GM19455 (cell line): ENCODE data around the gene SIPA1L2.

ENCODE experiments used
- ATAC-seq: cut with Tn5 transposase; IDR thresholded peaks from one replicate; pipeline ENCODE4 v1.9.1; 2021; ENCODE audit not compliant: unreplicated experiment

SIPA1L2 gene, protein sequence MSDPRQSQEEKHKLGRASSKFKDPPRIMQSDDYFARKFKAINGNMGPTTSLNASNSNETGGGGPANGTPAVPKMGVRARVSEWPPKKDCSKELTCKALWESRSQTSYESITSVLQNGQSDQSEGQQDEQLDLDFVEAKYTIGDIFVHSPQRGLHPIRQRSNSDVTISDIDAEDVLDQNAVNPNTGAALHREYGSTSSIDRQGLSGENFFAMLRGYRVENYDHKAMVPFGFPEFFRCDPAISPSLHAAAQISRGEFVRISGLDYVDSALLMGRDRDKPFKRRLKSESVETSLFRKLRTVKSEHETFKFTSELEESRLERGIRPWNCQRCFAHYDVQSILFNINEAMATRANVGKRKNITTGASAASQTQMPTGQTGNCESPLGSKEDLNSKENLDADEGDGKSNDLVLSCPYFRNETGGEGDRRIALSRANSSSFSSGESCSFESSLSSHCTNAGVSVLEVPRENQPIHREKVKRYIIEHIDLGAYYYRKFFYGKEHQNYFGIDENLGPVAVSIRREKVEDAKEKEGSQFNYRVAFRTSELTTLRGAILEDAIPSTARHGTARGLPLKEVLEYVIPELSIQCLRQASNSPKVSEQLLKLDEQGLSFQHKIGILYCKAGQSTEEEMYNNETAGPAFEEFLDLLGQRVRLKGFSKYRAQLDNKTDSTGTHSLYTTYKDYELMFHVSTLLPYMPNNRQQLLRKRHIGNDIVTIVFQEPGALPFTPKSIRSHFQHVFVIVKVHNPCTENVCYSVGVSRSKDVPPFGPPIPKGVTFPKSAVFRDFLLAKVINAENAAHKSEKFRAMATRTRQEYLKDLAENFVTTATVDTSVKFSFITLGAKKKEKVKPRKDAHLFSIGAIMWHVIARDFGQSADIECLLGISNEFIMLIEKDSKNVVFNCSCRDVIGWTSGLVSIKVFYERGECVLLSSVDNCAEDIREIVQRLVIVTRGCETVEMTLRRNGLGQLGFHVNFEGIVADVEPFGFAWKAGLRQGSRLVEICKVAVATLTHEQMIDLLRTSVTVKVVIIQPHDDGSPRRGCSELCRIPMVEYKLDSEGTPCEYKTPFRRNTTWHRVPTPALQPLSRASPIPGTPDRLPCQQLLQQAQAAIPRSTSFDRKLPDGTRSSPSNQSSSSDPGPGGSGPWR (N-terminal part only)

DNA sequence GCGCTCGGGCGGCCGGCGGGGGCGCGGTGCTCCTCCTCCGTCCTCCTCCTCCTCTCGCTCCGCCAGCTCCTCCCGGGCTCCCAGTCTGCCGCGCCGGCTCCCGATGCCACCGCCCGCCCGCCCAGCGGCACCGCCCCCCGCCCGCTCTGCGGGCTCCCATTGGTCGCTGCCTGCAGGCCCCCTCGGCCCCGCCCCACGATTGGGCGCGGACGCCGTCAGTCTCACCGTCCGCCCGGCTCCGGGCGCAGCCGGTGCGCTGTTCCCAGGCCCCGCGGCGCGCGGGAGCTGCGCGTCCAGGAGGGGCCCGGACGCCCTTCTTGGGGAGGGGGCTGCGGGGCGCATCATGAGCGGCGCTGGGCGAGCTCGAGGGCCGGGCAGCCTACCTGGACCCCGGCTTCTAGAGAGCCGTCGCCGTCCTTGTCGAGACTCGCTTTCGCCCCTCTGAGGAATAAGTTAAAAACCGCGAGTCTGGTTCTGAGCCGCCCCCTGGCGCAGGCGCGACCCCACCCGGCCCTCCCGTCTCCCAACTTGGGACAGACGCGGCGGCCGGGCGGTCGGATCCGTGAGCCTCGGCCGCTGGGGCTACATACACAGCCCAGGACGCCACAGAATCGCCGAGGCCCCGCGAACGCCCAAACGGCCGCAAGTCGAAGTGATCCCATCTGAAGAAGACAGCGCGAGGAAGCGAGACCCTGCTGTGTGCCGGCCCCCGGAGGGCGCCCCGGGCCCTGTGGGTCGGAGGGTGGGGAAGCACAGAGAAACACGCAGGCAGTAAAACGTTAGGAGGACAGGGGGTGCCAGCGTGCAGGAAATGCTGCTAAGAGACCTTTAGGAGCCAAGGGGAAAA is at the start of gene SIPA1L2:
Gene SIPA1L2 (minus strand): TSS at position 87 of the 847 bp plus-strand sequence. CDS start 114,794 bp downstream, outside the sequence.
- ATAC-seq, result peak; percentile 99

DNA sequence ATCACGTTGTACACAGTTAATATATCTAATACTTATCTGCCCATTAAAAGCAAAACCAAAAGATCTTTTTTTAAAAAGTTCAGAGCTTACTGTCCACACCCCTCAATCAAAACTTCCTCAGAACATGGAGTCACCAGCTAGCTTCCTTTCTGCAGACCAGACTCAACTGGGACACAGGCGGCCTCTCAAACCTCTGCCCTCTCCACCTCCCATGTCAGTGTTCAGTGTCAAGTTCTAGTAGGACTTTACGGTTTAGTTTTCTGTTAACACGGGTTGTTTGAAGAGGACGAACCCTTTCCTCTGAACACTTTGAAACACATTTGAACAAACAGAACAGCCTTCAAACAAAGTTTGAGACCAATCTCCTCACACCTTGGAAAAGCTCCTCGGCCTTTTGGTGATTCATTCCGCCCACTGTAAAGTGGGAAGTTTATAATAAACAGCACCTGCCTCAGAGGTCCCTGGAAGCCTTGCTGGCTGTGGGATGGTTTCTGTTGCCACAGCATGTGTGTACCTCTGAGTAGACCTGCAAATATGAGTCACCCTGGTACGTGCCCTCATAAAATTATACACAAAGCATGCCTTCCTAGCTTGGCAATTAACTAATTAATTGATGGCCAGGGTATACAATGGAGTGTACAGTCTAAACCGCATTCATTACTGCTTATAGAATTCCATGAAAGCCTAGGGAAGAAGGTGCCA is 48.4 kb upstream of the SIPA1L2 start:
- no peak for ATAC-seq

DNA sequence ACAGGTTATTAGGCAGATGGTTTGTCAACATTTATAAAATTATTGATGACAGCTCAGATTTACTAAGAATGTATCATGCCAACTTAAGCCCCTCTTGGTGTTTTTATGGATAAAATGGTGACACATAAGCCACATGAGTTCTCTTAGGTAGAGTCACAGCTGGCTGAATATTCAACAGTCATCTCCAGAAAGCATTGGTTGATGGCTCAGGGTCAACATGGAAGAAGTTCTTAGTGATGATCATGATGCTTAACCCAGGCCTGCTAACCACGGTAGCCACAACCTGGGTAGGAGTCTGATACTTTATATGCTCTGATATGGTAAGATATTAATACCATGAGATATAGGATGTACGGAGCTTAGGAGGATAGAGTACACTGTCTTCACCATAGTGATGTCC is 46.4 kb upstream of the SIPA1L2 start:
- ATAC-seq, result no peak

DNA sequence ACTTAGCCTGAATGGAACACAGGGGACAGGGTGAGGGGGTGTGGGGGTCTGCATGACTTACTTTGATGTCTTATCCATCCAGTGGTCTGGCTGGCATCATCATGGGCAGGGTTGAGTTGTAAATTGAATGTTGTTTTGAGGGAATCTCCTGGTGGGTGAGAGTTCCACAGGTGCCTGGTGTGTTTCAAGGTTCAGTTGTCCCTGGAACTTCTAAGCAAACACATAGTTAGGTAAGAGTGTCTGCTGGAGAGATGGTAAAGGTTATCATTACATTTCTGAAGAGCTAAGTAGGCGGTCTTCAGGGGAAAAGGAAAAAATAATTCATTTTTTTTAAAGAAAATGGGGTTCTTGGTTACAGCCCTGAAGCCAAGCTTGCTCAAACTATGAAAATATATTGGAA is 46.0 kb upstream of the SIPA1L2 start:
- ATAC-seq, result no peak

DNA sequence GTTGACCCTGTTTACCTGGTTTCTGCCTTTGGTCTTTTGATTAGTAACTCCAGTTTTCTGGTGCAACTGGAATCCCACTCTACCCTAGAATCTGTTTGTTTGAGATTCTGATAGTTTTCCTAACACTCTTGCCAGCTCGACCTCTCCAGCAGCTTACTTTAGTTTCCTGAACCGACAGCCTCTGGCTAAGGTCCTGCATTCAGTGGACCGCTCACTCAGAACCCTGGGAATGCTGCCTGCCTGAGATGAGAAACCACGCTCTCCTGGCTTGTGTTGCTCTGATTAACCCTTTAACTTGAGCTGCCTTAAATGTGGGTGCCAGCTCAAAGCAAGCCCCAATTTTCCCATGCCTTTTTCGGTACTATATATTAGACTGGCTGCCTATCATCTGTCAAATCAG is 45.3 kb upstream of the SIPA1L2 start:
- ATAC-seq, result no peak

DNA sequence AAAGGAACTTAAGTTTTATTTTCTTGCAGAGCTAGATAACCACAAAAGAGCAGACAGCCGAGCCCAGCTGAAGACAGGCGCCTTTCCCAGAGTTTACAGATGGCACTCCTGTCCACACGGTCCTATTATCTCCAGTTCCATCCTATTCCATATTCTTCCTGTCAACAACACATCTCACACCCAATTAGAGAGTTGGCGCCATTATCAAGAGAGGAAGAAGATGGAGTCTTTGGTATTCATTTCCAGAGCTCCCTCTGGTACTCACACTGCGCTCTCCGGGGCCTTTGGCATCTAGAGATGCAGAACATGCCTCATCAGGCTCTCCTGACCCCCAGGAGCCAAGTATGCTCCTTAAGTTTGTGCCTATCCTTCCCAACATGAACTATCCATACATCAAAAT is 43.3 kb upstream of the SIPA1L2 start:
- no peak for ATAC-seq

DNA sequence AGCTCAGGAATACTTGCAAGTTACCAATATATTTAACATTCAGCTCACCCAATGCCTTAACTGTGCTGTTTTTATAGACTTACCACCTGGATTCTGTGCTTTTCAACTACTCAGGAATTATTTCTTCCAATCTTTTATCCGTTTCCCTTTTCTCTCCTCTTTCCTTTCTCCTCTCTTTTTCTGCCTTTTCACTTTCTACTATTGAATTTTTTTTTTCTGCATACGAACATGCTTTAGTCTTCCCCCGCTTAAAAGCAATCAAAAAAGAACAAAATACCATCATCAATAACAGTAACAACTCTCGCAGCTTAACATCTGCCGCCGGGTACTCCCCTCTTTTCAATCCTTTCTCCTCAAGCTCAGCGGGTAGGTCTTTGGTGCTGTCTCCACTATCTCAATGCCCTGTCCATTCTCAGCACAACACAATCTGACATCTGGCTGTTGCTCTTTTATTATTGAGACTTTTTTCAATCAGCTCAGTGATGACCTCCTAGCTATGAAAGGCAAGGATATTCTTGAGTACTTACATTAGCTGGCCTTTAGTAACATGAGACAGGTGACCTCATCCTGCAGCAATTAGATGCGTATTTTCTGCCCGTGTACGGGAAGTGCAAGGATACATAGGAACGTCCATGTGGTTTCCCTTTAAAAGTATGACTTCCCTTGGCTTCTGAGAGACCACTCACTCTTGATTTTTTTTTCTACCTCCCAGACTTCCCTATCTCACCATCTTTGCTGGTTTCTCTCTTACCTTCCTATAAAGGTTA is 40.2 kb upstream of the SIPA1L2 start:
- ATAC-seq, result no peak

DNA sequence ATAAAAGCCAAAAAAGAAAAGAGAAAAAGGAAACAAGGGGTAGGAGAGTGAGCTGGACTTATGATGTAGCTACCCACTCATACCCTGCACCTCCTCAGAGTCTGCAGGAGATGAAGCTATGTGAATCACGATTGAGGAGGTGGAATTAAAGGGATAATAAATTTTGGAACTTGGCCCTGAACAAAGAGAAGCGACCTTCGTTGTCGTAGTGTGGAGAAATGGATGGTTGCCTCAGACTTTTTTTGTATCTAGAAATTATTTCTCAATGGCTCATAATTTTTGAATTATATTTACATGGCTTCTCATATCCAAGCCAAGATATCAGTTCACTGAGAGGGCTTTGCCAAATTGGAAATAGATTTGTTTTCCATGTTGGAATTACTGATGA is 37.8 kb upstream of the SIPA1L2 start:
- ATAC-seq, result no peak

DNA sequence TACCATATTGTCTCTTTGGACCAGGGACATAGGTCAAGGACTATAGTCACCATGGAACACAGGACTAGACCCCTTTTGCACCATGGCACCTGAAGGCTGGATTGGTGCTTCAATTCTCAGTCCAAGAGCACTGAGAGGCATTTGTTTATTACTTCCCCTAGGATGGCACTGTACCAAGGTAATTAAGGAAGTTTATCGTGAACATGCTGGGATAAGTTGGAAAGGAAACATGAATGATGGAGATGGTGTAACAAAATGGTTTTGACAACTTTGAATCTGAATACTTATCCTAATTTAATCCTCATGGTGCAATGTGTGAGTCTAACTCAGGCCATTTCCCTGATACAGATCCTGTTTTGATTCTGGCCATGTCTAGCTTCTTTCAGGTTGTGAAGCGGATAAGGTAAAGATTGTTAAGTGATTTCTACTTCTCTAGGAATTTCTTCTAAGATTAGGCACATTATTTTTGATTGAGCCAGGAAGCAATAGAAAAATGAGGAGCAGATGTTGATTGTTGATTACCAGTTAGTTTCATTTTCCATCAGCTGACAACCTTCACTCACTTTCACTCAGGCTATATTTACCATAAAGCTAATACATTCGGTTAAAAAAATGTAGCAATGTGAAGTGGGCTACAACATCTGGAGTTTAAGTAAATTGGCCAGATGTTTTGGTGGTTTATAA is 37.3 kb upstream of the SIPA1L2 start:
- ATAC-seq, result no peak

DNA sequence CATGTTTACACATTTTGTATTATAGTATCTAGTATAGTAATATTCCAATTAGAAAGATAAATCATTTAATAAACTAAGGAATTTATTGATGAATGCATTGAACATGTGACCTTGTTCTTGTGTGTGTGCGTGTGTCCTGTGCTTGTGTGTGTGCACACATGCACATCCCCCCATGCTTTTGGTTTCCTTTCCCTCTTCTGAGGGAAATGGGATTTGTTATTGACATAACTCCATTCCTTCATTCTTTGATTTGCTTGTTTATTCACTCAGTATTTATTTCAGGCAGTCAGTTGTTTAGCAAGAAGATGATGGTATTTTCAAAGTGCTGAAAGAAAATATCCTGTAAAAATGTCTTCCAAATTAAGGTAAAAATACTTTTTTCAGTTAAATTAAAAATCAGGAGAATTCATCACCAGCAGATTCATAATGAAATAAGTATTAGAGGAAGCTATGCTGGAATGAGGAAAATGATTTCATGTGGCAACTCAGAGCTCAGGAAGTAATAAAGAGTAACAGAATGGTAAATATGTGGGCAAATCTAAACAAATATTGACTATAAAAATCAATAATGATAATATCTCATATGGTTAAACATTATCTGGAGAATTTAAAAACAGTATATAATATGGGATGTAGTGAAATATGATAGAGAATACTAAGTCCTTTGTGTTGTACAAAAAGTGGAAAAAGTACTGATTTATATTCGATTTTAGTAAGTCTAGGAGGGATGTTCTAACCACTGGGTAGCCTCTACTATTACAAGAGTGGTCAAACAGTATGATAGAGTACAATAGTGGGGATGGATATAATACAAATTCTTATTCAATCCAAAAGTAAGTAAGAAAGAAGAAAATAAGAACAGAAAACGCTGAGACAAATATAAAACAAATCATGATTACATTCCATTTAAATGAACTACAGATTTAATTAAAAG is 35.2 kb upstream of the SIPA1L2 start:
- ATAC-seq, result no peak

DNA sequence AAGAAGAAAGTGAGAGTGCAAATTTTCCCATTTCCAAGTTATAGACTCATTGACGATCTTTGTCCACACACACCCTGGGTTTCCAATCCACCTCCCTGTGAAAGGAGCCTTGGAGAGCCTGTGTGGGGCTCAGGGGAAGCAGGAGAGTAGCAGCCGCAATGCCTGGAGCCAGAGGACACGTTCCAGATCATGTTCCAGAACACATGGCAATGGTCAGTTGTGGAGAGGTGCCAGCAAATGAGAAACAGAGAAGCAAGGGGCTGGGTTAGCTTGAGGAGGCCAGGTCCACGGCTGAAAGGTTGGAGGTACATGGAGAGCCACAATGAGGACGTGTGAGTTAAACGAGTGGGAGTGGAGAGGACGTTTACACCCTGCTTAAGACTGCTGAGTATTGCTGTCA is 33.0 kb upstream of the SIPA1L2 start:
- ATAC-seq, result no peak

DNA sequence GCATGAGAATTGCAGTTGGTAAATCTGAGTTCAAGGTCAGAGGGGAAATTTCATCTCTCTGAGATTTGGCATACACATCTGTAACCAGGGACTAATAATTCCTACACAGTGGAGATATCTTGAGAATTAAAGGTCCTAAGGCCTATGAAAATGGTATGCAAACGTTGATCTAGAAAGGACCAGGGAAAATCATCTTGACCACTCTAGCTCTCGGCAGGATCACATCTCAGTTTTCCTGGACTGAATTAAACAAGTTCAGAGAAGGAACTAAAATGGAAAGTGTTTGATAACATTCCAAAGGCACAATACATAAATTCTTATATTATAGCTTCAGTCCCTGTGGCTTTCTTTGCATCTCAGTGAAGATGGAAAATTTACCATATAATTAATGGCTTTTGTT is 28.5 kb upstream of the SIPA1L2 start:
- no peak for ATAC-seq

DNA sequence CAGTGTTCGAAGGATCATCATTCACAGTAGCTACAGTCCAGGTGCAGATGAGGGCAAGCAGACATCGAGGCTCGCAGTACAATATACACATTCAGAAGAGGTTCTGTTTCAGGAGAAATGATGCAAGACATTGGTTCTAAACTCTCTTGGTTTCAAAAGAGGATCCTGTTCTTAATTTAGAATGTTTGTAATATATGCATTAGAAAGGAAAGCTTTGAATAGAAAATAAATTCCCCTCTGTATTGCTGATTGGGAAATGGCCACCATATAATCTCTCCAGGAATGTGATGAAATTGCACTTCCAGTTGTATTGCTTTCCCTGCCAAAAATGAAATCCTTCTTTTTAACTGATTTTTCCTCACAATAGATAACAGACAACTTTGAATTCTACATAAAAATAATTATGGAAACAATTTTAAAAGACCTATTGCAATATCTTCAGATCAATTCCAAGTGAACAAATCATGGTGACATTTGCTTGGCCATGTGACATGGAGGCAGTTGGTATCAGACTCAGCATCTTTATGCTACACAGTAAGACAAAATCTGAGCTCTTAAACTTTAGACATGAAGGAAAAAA is 27.6 kb upstream of the SIPA1L2 start:
- no peak for ATAC-seq

DNA sequence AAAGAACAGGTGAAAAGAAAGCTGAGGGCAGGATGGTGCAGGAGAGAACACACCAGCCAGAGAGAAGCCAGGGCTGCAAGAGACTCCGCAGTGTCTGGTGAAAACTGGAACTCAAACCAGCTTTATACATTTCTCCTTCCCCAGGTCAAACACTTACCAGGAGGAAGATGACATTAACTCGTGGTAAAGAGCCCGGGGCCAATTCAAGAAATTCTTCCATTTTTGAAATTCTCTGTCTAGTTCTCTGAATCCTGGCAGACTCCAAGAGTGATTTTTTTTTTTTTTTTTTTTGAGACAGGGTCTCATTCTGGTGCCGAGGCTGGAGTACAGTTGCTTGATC is 25.8 kb upstream of the SIPA1L2 start:
- ATAC-seq, result no peak

DNA sequence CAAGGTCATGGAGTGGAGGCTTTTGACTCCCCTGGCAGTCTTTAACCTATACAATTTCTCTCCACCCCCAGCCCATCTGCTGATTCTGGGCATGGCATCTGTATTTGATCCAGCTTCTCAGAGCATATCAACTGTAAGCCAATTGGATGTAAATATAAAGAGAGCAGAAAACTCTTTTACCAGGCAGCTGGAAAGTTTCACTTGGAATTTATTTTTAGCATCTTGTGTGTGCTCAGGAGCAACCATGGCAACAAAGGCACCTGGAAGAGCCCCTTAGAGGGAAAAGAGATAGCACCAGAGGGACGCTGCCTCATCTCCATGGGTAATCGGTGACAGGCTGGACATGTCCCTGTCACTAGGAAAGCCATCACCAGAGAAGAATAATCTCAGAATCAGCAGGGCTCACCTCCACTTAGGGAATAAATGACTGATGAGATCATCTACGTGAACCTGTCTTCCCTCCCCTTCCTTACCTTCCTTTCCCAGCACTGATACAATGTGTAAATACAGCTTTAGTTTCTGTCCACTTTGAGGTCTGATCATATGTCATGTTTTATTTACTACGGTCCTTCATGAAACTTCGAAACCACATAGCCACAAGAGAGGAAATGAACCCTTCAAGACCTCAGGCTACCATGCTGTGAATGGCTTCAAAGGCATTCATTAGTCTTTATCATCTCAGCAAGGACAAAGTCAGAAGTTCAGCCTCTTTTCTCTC is 25.3 kb upstream of the SIPA1L2 start:
- ATAC-seq, result peak; percentile 63

DNA sequence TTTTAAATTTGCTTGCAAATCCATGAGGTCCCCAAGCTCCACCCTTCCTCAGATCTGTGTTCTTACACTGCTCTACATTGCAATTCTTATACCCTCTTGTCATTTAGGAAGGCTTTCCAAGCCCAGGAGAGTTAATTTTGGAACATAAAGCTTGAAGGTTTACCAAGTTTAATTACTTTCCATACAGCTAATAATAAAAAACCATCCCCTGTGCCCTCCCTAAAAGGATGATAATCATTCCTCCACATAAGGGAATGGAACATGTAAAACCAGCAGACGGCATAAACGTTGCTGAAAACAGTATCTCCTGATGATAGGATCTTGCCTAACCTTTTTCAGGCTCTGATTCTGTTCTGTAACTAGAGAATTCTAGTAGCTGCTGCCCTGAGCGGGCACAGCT is 23.9 kb upstream of the SIPA1L2 start:
- no peak for ATAC-seq

DNA sequence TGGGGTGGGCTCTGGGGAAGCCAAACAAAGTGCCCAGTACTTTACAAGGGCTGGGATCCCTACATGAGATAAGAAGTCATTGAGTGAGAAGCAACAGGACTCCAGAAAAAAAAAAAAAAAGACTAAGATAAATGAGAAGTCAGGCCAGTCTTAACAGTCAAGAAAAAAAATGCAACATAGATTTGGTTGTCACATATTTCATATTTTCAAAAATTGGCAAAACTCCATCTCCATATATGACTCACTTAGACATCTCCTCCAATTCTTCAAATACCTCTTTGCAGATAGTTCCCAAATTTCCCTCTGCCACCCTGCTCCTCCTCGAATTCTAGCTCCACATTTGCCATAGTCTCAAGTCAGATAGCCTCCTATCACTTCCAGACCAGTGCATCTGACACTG is 20.9 kb upstream of the SIPA1L2 start:
- ATAC-seq, result no peak
